Iris pigment epithelial cell (primary cell): ENCODE results near the gene MMP21.

Experiments used
- DNase-seq: peaks from one replicate; pipeline ENCODE4 v3.0.0-alpha.2; 2011; ENCODE audit warnings: low read depth

Gene MMP21

GRCh38 chr10:125792342-125793300 is 17.0 kb upstream of the MMP21 start:
- DNase-seq = no peak

DNA sequence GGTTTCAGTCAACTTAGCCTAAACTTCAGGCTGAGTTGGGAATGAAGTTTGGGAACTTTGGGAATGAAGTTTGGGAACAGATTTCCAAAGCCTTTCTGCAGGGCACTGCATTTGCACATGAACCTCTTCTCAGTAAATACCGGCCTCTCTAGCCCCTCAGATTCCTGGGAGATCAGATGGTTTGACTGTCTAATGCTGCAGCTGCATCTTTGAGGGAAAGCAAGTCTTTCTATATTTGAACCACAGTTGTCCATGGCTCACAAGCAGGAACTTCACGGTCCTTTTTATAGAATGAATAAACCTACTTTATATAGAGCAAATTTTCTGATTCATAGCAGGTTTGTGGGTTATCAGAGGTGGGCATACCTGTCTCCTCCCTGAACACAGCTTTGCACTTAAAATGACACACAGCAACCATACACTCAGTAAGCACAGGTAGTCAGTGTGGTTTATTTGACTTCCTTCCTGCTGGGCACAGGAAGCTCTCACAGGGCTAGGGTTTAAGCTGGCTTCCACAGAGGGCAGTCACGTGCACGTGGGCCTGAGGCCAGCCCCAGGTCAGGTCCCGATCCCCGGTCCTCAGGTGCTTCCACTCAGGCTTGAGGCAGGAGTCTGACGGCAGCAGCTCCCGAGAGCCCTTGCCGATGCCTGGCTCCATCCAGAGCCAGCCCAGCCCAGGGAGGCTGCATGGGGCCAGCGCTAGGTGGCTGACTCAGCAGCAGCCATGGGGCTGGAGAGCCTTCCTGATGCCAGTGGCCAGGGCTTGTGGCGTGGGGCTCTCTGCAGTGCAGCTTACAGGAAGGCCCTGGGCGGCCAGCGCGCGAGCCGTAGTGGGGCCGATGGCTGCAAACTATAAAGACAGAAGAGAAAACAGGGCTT is 12.8 kb upstream of the MMP21 start:
- DNase-seq = no peak

- DNase-seq = no peak
These were observed 10.2 kb upstream of the MMP21 start for GRCh38 chr10:125785791-125786190.

- DNase-seq = no peak
These were observed 8.3 kb upstream of the MMP21 start for GRCh38 chr10:125783957-125784356.

- no peak for DNase-seq
These were observed 7.8 kb upstream of the MMP21 start for GRCh38 chr10:125783408-125783807.

- no peak for DNase-seq
These were observed 7.0 kb upstream of the MMP21 start for GRCh38 chr10:125782616-125783015.

GRCh38 chr10:125782054-125782453 is 6.4 kb upstream of the MMP21 start:
- no peak for DNase-seq

DNA sequence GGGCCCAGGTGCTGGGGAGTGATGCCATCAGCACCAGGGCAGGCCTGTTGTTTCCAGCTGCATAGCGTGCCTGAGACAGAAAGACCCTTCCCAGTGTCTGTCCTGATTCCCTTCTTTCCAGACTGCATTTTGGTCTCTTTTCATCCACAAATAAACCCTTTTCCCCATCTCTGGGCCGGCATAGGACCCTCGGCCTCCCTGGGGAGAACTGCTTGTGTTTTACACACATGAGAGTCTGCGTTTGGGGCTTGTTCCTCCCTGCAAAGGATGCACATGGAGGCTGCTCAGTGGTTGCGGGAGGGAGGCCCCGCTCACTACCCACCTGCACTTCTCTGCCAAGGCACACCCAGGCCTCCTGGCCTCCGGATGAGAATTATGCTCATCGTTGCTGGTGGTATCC is 5.8 kb upstream of the MMP21 start:
- no peak for DNase-seq

DNA sequence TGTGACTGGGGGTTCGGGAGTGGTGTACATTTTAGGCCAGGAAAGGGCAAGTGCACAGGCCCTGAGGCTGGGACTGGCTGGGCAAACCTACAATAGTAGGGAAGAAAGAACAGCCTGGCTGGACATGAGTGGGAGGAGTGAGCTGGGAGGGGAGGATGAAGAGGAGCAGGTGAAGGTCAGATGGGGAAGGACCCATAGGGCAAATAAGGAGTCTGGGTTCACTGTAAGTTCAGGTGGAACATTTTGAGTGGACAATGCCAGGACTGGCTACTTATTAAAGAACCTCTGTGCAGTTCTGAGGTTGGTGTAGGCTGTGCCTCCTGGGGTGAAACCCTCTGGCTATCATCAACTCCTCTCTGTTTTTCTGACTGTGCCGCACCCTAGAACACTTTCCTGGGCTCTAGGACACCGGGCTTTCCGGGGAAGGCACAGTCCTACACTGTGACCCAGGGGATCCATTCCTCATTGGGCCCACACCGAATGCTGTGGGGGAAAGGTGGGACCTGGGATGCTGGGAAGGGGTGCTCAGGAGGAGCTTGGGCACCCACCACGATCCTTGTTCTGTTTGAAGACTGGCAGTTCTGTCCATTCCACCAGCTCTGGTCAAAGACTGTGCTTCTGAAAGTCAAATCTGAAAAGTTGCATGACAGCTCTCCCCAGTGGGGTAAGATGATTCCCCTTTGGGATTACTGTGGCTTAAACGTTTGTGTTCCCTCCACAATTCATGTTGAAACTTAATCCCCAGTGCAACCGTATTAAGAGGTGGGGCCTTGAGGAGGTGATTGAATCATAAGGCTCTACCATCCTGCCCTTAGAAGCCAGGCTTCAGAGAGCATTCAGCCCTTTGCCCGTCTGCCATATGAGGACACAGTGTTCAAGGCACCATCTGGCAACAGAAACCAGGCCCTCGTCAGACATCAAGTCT is 4.0 kb upstream of the MMP21 start:
- DNase-seq = no peak

- no peak for DNase-seq
These were observed 2.9 kb upstream of the MMP21 start for GRCh38 chr10:125778556-125778955.

DNA sequence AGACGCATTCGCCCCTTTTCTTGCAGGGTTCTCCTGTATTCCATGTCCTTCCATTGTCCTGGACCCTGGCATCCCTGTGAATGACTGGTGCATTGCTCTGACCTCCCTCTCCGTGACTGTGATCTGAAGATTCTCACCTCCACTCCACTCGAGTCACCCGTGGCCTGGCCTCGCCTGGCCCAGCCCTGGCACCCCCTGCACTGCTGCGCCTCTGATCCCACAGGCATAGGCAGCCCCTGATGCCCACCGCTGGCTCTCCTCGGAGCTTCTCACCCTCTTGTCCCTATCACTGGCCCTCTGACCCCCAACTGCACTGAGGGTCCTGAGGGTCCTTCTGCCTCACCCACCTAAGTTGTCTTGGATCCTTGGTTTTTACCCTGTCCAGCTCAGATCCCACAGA is 2.2 kb upstream of the MMP21 start:
- no peak for DNase-seq

DNA sequence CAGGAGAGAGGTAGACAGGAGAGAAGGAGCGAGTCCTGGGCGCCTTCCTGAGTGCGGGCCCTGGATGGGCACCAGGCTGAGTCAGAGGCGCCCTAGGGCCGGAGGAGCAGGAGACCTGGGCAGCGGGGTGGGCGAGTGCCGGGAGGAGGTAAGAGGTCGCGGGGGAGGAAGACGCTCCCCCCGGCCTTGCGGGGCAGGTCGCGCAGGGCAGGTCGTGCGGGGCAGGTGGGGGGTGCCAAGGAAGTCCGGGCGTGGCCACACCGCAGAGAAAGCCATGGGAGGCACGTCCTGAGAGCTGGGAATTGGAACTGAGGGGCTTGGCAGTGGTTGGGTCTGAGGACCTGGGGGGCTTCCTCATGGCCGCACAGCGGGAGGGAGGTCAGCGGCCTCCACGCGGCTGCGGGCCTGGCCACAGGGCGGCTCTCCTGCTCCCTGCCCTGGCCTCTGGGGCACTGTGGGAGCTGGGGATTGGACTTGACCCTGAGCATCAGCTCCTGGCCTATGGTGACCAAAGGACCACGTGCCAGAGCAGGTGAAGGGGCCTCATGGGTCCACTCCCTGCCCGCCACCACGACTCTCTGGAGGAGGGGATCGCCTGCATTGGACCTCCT is 935 bp downstream of the MMP21 start:
- DNase-seq = no peak

- DNase-seq = no peak
These were observed 1.7 kb downstream of the MMP21 start for GRCh38 chr10:125773687-125774543.

DNA sequence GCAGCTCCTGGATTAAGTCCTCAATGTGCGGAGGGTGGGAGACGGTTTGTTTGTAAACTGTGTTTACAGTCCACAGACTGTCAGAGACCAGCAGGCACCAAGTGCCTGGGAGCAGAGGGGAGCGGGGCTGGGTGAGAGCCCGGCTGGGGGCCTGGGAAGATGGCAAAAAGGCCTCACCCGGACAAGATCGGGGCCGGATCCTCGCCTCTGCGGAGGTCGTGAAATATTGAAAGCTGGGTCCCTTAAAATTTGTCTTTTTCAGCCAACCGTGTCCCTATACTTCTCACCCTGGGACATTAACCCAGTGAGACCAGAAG is 2.8 kb downstream of the MMP21 start:
- DNase-seq = no peak

GRCh38 chr10:125772112-125772863 is 3.3 kb downstream of the MMP21 start:
- DNase-seq = no peak

DNA sequence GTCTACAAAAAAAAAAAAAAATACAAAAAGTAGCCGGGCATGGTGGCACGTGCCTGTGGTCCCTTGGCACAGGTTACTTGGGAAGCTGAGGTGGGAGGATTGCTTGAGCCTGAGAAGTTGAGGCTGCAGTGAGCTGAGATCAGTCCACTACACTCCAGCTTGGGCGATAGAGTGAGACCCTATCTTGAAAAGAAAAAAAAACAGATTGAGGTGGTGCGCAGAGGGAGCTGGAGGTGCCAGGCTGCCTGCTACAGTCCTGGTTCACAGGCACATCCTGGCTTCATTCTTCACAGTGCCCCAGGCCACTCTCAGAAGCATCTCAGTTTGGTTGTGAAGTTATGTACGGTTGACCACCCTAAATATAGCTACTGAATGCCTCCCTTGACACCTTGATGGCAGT is 4.8 kb downstream of the MMP21 start:
- DNase-seq = no peak

- no peak for DNase-seq
These were observed 6.4 kb downstream of the MMP21 start for GRCh38 chr10:125769175-125769574.

DNA sequence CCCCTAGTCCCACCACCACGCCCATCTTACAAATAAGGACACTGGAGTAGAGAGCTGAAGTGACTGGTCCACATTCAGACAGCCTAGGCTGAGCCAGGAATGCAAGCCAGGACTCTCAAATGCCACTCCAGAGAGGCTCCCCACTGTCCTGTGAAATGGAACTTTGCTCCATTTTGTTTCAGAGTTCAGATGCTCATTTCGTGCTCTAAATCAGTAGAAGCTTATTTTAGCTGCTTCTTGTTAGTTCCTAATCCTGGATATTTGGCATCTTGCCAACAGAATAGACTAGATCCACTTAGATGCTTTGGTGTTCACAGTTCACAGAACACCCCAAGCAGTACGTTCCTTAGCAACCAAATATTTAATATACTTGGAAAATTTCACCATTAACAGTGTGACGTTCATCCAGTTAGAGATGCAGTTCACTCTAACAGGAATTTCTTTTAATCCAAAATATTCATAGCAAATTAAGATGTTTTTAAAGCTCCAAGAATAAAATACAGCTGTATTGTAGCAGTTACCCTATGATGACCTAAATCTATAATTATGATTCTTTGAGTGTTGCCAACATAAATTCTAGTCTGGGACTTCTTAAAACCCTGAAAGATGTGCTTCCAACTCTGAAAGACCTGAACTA is 7.3 kb downstream of the MMP21 start:
- peak; percentile 57 for DNase-seq

DNA sequence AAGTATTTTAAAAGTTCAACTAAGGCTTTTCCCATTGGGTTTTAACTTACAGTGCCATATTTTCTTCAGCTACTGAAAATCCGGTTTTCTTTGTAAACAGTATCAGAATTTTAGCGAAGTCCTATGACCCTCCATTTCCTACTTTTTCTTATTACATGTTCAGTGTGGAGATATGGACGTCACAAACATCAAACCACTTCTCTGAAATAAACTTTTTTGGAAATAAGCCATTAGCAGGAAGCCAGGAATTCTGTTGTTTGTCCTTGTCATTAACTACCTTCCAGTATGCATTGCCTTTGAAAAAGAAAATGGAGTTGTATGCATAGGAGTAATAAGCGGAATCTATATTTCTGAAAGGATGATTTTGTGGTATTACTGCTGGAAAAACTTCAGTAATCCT is 9.1 kb downstream of the MMP21 start:
- DNase-seq = no peak
